GM12878 (cell line): ENCODE measurements around the gene DPYSL3. TPM values are rescaled to one million over a fixed set of nuclear protein-coding genes. Genes with fewer than 3 reads are reported as not detected.

ENCODE experiments used
- ATAC-seq: fragments of 200-7000 bp; cut with Tn5 transposase; 3 replicates; pipeline ENCODE4 v1.9.1; 2020; ENCODE audit warnings: mild to moderate bottlenecking, moderate library complexity
- BruUV-seq: library from RNA; stranded (reverse); fragments of 400-500 nt; replicated peaks from 2 replicates; lab custom pipeline; 2021; lab: Mats Ljungman, UMichigan
- CTCF ChIA-PET: fragments of 300-600 bp; sonication (Branson Sonifier 250); formaldehyde crosslinking; extraction: SDS; loops from one replicate; lab custom pipeline; 2021; ENCODE audit warnings: inconsistent platforms; lab: Yijun Ruan, JAX
- POLR2A ChIA-PET: fragments of 350-600 bp; formaldehyde crosslinking; extraction: SDS; loops from one replicate; lab custom pipeline; 2021; ENCODE audit warnings: inconsistent platforms; lab: Charles Lee
- RAD21 ChIA-PET: fragments of 300-600 bp; sonication (Branson Sonifier 250); formaldehyde crosslinking; loops from one replicate; lab custom pipeline; 2023; ENCODE audit warnings: antibody characterized with exemption; ENCODE audit not compliant: unreplicated experiment; lab: Charles Lee
- SMC1A ChIA-PET: fragments of 300-600 bp; sonication (Branson Sonifier 250); formaldehyde crosslinking; loops from one replicate; lab custom pipeline; 2023; ENCODE audit not compliant: unreplicated experiment, uncharacterized antibody; lab: Charles Lee
- DNase-seq: peaks from one replicate; pipeline ENCODE4 v3.0.0-alpha.2; 2011; ENCODE audit warnings: low read depth, low spot score
- FAIRE-seq: peaks from 3 replicates; lab custom pipeline; 2011; peaks lifted over from hg19 to GRCh38; lab: Jason Lieb, UNC
- H2AFZ ChIP-seq: 2 replicates; pipeline ENCODE4 v1.6.0; 2011; ENCODE audit warnings: low read depth, low read length, control low read depth; ENCODE audit not compliant: control insufficient read depth
- H3K27ac ChIP-seq: 2 replicates; pipeline ENCODE4 v1.5.1; 2011; ENCODE audit warnings: control low read depth; ENCODE audit not compliant: control insufficient read depth, insufficient read depth
- H3K27me3 ChIP-seq, 2 experiments: replicated peaks in 1 of 2; 2 replicates each; pipeline versions ENCODE4 v1.6.0 to v1.6.1; 2011; ENCODE audit warnings: low read length in 1 of 2; ENCODE audit not compliant: control insufficient read depth in 2 of 2, insufficient read depth in 2 of 2
- H3K36me3 ChIP-seq, 2 experiments: 2 replicates each; pipeline ENCODE4 v1.5.1; 2011; ENCODE audit warnings: low read length in 1 of 2; ENCODE audit not compliant: control insufficient read depth in 2 of 2, insufficient read depth in 2 of 2
- H3K4me1 ChIP-seq: 2 replicates; pipeline ENCODE4 v1.6.1; 2011; ENCODE audit warnings: mild to moderate bottlenecking, low read length, moderate library complexity, mixed read lengths; ENCODE audit not compliant: control insufficient read depth, insufficient read depth
- H3K4me2 ChIP-seq: 2 replicates; pipeline ENCODE4 v1.6.0; 2011; ENCODE audit warnings: control low read depth; ENCODE audit not compliant: control insufficient read depth, insufficient read depth
- H3K4me3 ChIP-seq: fragments of 200-600 bp; sonication (generic); 2 replicates; pipeline ENCODE4 v1.5.1; 2016
- H3K79me2 ChIP-seq: 2 replicates; pipeline ENCODE4 v1.6.0; 2011; ENCODE audit warnings: low read length; ENCODE audit not compliant: control insufficient read depth, insufficient read depth
- H3K9ac ChIP-seq: 2 replicates; pipeline ENCODE4 v1.8.0; 2011; ENCODE audit warnings: low read length, control low read depth, mixed read lengths; ENCODE audit not compliant: control insufficient read depth, insufficient read depth
- H3K9me3 ChIP-seq: replicated peaks from 3 replicates; pipeline ENCODE4 v1.5.1; 2011; ENCODE audit warnings: mild to moderate bottlenecking, low read length; ENCODE audit not compliant: control insufficient read depth, insufficient read depth
- H4K20me1 ChIP-seq: 2 replicates; pipeline ENCODE4 v1.6.0; 2011; ENCODE audit not compliant: control insufficient read depth, insufficient read depth
- ATF3 ChIP-seq: IDR thresholded peaks from 2 replicates; pipeline ENCODE4 v1.6.1; 2011; ENCODE audit warnings: low read depth, mild to moderate bottlenecking, low read length, moderate library complexity, borderline replicate concordance; ENCODE audit errors: extremely low read depth
- BHLHE40 ChIP-seq, 2 experiments: fragments of 450-650 bp in 1 of 2; IDR thresholded peaks; 2 replicates each; pipeline ENCODE4 v1.6.1; 2011 to 2017; ENCODE audit warnings: low read depth in 2 of 2, borderline replicate concordance in 1 of 2, improper control_type of control experiment in 1 of 2, low read length in 1 of 2, mild to moderate bottlenecking in 1 of 2
- CBX5 ChIP-seq: sonication (generic); IDR thresholded peaks from 2 replicates; pipeline ENCODE4 v1.6.1; 2016; ENCODE audit warnings: low read depth, moderate library complexity, mild to moderate bottlenecking, inconsistent platforms
- IKZF1 ChIP-seq: fragments of 450-650 bp; conservative IDR thresholded peaks from 2 replicates; pipeline ENCODE4 v1.6.1; 2017; ENCODE audit warnings: antibody characterized with exemption, mild to moderate bottlenecking
- MXI1 ChIP-seq: fragments of 150-350 bp; IDR thresholded peaks from 2 replicates; pipeline ENCODE4 v1.6.1; 2011; ENCODE audit warnings: low read depth, mild to moderate bottlenecking, inconsistent platforms, low read length, improper control_type of control experiment
- POLR2A ChIP-seq: IDR thresholded peaks from 2 replicates; pipeline ENCODE4 v1.6.1; 2011; ENCODE audit warnings: low read depth, mild to moderate bottlenecking, low read length
- RELA ChIP-seq: fragments of 450-650 bp; IDR thresholded peaks from 2 replicates; pipeline ENCODE4 v1.8.0; 2014; ENCODE audit warnings: borderline replicate concordance; ENCODE audit not compliant: partially characterized antibody
- SMAD5 ChIP-seq: IDR thresholded peaks from 2 replicates; pipeline ENCODE4 v1.6.1; 2016; ENCODE audit warnings: antibody characterized with exemption, low read depth
- in situ Hi-C: fragments of 300-500 bp; cut with MboI; formaldehyde crosslinking; loops from 9 replicates; pipeline ENCODE4 v1.14.3; 2018; ENCODE audit warnings: mixed read lengths
- intact Hi-C: fragments of 100-400 bp; cut with micrococcal nuclease; formaldehyde crosslinking; loops from one replicate; pipeline ENCODE4 v1.14.2; 2022; ENCODE audit not compliant: unreplicated experiment
- polyA plus RNA-seq, 11 experiments: library from polyadenylated mRNA; depleted of rRNA in 4 of 11; unstranded in 6 of 11; stranded (reverse) in 5 of 11; fragments of >200 nt; fragmentation: Nextera tagmentation in 4 of 11; fragmentation: Illumina TruSeq in 1 of 11; extraction: Ambion mirVana in 4 of 11; extraction: Trizol in 1 of 11; gene quantifications; 1 replicate in 1 of 11; 2 replicates in 10 of 11; pipeline versions ENCODE4 v1.2.1 to v1.2.3, GENCODE V29; 2011 to 2016; ENCODE audit warnings: inconsistent platforms in 2 of 11, missing spikeins in 2 of 11, low read depth in 1 of 11
- total RNA-seq, 4 experiments: library from RNA; depleted of rRNA in 3 of 4; stranded (reverse); fragments of >200 nt in 3 of 4; fragmentation: Illumina TruSeq in 1 of 4; extraction: Trizol in 1 of 4; gene quantifications; 2 replicates each; pipeline versions ENCODE4 v1.2.1 to v1.2.3, GENCODE V29; 2013 to 2021
- TF ChIP-seq, protein P1 (sequence below): fragments of 450-650 bp; IDR thresholded peaks from 2 replicates; pipeline ENCODE4 v1.6.1; 2018; ENCODE audit warnings: mild to moderate bottlenecking, low read depth, moderate library complexity; ENCODE audit not compliant: partially characterized antibody

The DPYSL3 gene
- total and polyA plus RNA-seq, 10 of the 15 experiments (the other 5 are each of a cell fraction or from before 2014, with no cell fraction given) = 0.08 to 1.5 (median 0.45) TPM; not detected in 1

DNA sequence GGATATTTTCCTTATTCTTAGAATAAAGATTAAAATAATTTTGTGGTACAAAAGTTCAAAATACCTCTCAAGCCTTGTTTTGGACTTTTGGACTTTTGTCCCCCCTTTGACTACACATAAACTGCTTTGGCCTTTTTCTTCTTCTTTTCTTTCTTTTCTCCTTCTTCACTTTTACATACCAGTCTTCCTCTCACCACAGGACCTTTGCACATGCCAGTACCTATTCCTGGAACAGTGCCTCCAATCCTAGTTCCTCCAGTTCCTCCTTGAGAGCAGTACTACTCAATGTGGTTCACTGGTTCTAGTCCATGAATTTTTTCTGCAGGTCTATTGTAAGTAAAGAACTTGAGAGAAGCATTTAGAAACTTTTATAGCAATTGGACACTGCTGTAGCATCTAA, 138.6 kb downstream of the DPYSL3 start:
- H3K36me3 ChIP-seq = no peaks in the 10 kb centered on the region
- DNase-seq (no peak), ATAC-seq (no peak)
- no peaks in the 10 kb centered on the region; a peak in 1 of 4 replicates for H3K27me3 ChIP-seq
- no TSS peak for BruUV-seq
- no peak overlapping the region for H2AFZ ChIP-seq
- SMC1A ChIA-PET = interaction anchor here (0.8 to 1.4 kb wide), 3 partner anchors 11 to 207 kb away, joined by 3 to 4 read pairs (median 4); no protein-coding TSS in a partner anchor
- in situ Hi-C loops (no loop called here), intact Hi-C loops (no loop called here)
- no peak overlapping the region for H3K4me2 ChIP-seq
- H3K27ac ChIP-seq = no peak overlapping the region
- H3K4me1 ChIP-seq = no peaks in the 10 kb centered on the region
- no peaks in the 10 kb centered on the region for H4K20me1 ChIP-seq
- H3K4me3 ChIP-seq = no peak overlapping the region
- no peak overlapping the region for H3K9ac ChIP-seq
- POLR2A ChIA-PET = no interaction called here
- H3K9me3 ChIP-seq = no peaks in the 10 kb centered on the region
- CTCF ChIA-PET = interaction anchor here (4.0 kb wide), 1 partner anchor 183 kb away, joined by 27 read pairs; no protein-coding TSS in a partner anchor
- TF ChIP-seq BHLHE40 (IDR thresholded peaks at IDR 0.05; ENCODE audit: borderline replicate concordance in 1 of 2, low read depth in 2 of 2, low read length in 1 of 2) (no peak), RELA (no peak), POLR2A (no peak), MXI1 (no peak), CBX5 (no peak), SMAD5 (no peak), ATF3 (no peak), IKZF1 (no peak)
- TF ChIP-seq, protein P1, sequence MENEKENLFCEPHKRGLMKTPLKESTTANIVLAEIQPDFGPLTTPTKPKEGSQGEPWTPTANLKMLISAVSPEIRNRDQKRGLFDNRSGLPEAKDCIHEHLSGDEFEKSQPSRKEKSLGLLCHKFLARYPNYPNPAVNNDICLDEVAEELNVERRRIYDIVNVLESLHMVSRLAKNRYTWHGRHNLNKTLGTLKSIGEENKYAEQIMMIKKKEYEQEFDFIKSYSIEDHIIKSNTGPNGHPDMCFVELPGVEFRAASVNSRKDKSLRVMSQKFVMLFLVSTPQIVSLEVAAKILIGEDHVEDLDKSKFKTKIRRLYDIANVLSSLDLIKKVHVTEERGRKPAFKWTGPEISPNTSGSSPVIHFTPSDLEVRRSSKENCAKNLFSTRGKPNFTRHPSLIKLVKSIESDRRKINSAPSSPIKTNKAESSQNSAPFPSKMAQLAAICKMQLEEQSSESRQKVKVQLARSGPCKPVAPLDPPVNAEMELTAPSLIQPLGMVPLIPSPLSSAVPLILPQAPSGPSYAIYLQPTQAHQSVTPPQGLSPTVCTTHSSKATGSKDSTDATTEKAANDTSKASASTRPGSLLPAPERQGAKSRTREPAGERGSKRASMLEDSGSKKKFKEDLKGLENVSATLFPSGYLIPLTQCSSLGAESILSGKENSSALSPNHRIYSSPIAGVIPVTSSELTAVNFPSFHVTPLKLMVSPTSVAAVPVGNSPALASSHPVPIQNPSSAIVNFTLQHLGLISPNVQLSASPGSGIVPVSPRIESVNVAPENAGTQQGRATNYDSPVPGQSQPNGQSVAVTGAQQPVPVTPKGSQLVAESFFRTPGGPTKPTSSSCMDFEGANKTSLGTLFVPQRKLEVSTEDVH = no peak
- TF ChIP-seq, all 136 proteins: peak for 0
- no peaks in the 10 kb centered on the region for H3K79me2 ChIP-seq
- no peak for FAIRE-seq
- RAD21 ChIA-PET = interaction anchor here (1.4 kb wide), 1 partner anchor 147 kb away, joined by 5 read pairs; no protein-coding TSS in a partner anchor
